Glutamatergic neuron (in vitro differentiated cells): ENCODE results near the gene RHOA. TPM values are rescaled to one million over a fixed set of nuclear protein-coding genes. Genes with fewer than 3 reads are reported as not detected.
"Not testable (repeated sequence)": the region's sequence is repeated elsewhere in the genome, so short reads cannot be mapped to it uniquely, and the experiment has no call there.

ENCODE experiments used
- DNase-seq: peaks from one replicate; pipeline ENCODE4 v3.0.0; 2022
- H3K27ac Mint-ChIP-seq: one replicate; pipeline ENCODE4 v1.8.0; 2020; ENCODE audit warnings: mild to moderate bottlenecking, mixed read lengths, inconsistent platforms; ENCODE audit not compliant: unreplicated experiment
- H3K27me3 Mint-ChIP-seq: one replicate; pipeline ENCODE4 v1.8.0; 2020; ENCODE audit warnings: mild to moderate bottlenecking, moderate library complexity, mixed read lengths, inconsistent platforms; ENCODE audit not compliant: unreplicated experiment
- H3K36me3 Mint-ChIP-seq: one replicate; pipeline ENCODE4 v1.8.0; 2020; ENCODE audit warnings: mild to moderate bottlenecking, mixed read lengths, inconsistent platforms; ENCODE audit not compliant: unreplicated experiment
- H3K4me1 Mint-ChIP-seq: one replicate; pipeline ENCODE4 v1.8.0; 2020; ENCODE audit warnings: mild to moderate bottlenecking, low read depth, mixed read lengths, inconsistent platforms; ENCODE audit not compliant: unreplicated experiment
- H3K4me3 Mint-ChIP-seq: one replicate; pipeline ENCODE4 v1.8.0; 2020; ENCODE audit warnings: mild to moderate bottlenecking, mixed read lengths, inconsistent platforms; ENCODE audit not compliant: unreplicated experiment
- H3K9me3 Mint-ChIP-seq: one replicate; pipeline ENCODE4 v1.8.0; 2020; ENCODE audit warnings: mild to moderate bottlenecking, moderate library complexity, mixed read lengths, inconsistent platforms; ENCODE audit not compliant: unreplicated experiment
- total RNA-seq: library from RNA; stranded (reverse); fragmentation: NEBNext Ultra II Directional; extraction: Animal tissue kit (Norgen Biotek cat#: 25700); gene quantifications from one replicate; pipeline ENCODE4 v1.2.1, GENCODE V29; 2021; ENCODE audit not compliant: unreplicated experiment
- TF ChIP-seq, protein P1 (sequence below): fragments of 200-600 bp; sonication (generic); IDR thresholded peaks from one replicate; pipeline ENCODE4 v1.5.0; 2021; ENCODE audit not compliant: partially characterized antibody, unreplicated experiment

RHOA gene
- total RNA-seq, 1 donor from 2014 or later, result 262 TPM

DNA sequence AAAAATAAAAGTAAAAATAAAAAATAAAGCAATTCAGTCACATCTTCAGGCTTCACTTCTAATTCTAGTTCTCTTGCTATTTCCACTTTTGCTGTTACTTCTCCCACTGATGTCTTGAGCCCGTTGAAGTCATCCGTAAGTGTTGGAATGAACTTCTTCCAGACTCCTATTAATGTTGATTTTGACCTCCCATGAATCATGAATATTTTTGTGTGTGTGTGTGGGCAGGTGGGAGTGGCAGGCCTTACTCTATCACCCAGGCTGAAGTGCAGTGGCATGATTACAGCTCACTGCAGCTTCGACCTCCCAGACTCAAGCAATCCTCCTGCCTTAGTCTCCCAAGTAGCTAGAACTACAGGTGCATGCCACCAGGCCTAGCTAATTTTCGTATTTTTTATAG lies 82.6 kb downstream of the RHOA start:
- no peaks in the 10 kb centered on the region for H3K4me1 Mint-ChIP-seq

DNA sequence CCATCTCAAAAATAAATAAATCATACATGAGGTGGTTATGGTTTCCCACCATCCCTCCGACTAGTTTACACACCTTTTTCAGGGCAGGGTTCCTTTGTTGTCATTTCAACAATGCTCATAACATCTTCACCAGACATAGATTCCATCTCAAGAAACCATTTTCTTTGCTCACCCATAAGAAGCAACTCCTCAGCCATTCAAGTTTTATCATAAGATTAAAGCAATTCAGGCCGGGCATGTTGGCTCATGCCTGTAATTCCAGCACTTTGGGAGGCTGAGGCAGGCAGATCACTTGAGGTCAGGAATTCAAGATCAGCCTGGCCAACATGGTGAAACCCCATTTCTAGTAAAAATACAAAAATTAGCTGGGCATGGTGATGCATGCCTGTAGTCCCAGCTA lies 83.4 kb downstream of the RHOA start:
- H3K27me3 Mint-ChIP-seq, H3K4me3 Mint-ChIP-seq, DNase-seq, H3K27ac Mint-ChIP-seq, H3K36me3 Mint-ChIP-seq, H3K9me3 Mint-ChIP-seq, H3K4me1 Mint-ChIP-seq: not testable (repeated sequence)

More for the DNA sequence above, 82.6 kb downstream of the RHOA start:
- Mint-ChIP-seq H3K27ac (no peak overlapping the region), H3K36me3 (no peaks in the 10 kb centered on the region), H3K27me3 (no peaks in the 10 kb centered on the region), H3K4me3 (no peak overlapping the region), H3K9me3 (no peaks in the 10 kb centered on the region)
- DNase-seq, result no peak
- TF ChIP-seq, protein P1, sequence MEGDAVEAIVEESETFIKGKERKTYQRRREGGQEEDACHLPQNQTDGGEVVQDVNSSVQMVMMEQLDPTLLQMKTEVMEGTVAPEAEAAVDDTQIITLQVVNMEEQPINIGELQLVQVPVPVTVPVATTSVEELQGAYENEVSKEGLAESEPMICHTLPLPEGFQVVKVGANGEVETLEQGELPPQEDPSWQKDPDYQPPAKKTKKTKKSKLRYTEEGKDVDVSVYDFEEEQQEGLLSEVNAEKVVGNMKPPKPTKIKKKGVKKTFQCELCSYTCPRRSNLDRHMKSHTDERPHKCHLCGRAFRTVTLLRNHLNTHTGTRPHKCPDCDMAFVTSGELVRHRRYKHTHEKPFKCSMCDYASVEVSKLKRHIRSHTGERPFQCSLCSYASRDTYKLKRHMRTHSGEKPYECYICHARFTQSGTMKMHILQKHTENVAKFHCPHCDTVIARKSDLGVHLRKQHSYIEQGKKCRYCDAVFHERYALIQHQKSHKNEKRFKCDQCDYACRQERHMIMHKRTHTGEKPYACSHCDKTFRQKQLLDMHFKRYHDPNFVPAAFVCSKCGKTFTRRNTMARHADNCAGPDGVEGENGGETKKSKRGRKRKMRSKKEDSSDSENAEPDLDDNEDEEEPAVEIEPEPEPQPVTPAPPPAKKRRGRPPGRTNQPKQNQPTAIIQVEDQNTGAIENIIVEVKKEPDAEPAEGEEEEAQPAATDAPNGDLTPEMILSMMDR, result no peak

GRCh38 chr3:49327485-49327884 lies 84.3 kb downstream of the RHOA start:
- no peaks in the 10 kb centered on the region for H3K27me3 Mint-ChIP-seq
- no peak overlapping the region for H3K27ac Mint-ChIP-seq
- no peaks in the 10 kb centered on the region for H3K9me3 Mint-ChIP-seq
- H3K4me1 Mint-ChIP-seq, result no peaks in the 10 kb centered on the region
- H3K4me3 Mint-ChIP-seq, result no peak overlapping the region
- no peak for DNase-seq
- no peaks in the 10 kb centered on the region for H3K36me3 Mint-ChIP-seq
- TF ChIP-seq, protein P1, result peak; percentile 24

- TF ChIP-seq, protein P1, result no peak
- no peaks in the 10 kb centered on the region for H3K9me3 Mint-ChIP-seq
- no peak overlapping the region for H3K4me3 Mint-ChIP-seq
- H3K27ac Mint-ChIP-seq, result no peak overlapping the region
- no peaks in the 10 kb centered on the region for H3K36me3 Mint-ChIP-seq
- no peak for DNase-seq
- no peaks in the 10 kb centered on the region for H3K27me3 Mint-ChIP-seq
- H3K4me1 Mint-ChIP-seq, result no peaks in the 10 kb centered on the region
Measured at GRCh38 chr3:49324768-49325167, 87.0 kb downstream of the RHOA start.

GRCh38 chr3:49316696-49317457 lies 94.9 kb downstream of the RHOA start:
- H3K27me3 Mint-ChIP-seq, result no peaks in the 10 kb centered on the region
- no peak overlapping the region for H3K27ac Mint-ChIP-seq
- TF ChIP-seq, protein P1, result no peak
- H3K9me3 Mint-ChIP-seq, result no peaks in the 10 kb centered on the region
- H3K36me3 Mint-ChIP-seq, result no peaks in the 10 kb centered on the region
- no peak overlapping the region for H3K4me3 Mint-ChIP-seq
- no peak for DNase-seq
- H3K4me1 Mint-ChIP-seq, result no peaks in the 10 kb centered on the region
